Hepatocyte (in vitro differentiated cells): ENCODE results near the gene GMPR.

Source experiments
- CTCF ChIP-seq: fragments of 200-600 bp; sonication (generic); IDR thresholded peaks from 2 replicates; pipeline ENCODE4 v1.5.1; 2016; ENCODE audit warnings: antibody characterized with exemption, mild to moderate bottlenecking; ENCODE audit not compliant: poor library complexity
- EZH2 ChIP-seq: fragments of 200-600 bp; sonication (generic); IDR thresholded peaks from 2 replicates; pipeline ENCODE4 v1.6.1; 2016; ENCODE audit warnings: antibody characterized with exemption, mild to moderate bottlenecking, borderline replicate concordance

DNA sequence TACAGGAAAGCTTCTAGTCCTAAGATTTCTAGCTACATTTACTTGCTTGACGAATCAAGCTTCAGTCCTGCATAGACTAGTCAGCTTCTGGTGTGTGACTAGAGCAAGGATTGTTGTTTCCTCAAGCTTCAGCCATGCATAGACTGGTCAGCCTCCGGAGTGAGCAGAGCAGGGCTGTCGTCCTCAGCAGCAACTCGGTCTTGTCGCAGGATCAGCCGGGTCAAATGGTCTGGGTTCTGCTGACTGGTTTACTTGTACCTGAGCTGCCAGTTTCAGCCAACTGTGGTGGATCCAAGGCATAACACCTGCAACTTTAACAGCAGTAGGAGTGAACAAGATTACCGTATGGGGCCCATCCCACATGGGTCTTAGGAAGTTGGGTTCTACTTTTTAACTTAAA, 10.8 kb upstream of the GMPR start:
- TF ChIP-seq EZH2: no peak
- no peak for TF ChIP-seq CTCF
